PFSK-1 (cell line): ENCODE measurements around the gene GPRIN1.

ENCODE experiments used
- FOXP2 ChIP-seq: optimal IDR thresholded peaks from 2 replicates; pipeline ENCODE3; 2011; ENCODE audit warnings: borderline replicate concordance, control low read depth, inconsistent platforms; ENCODE audit not compliant: insufficient read depth; ENCODE audit errors: extremely low read length, extremely low read depth
- POLR2AphosphoS5 ChIP-seq: IDR thresholded peaks from 2 replicates; pipeline ENCODE4 v1.6.1; 2012; ENCODE audit warnings: low read depth, mild to moderate bottlenecking, control low read depth, low read length, moderate library complexity
- SIN3A ChIP-seq: IDR thresholded peaks from 2 replicates; pipeline ENCODE4 v1.6.1; 2012; ENCODE audit warnings: mild to moderate bottlenecking, low read length, moderate library complexity, borderline replicate concordance; ENCODE audit not compliant: insufficient read depth
- TAF1 ChIP-seq: IDR thresholded peaks from 2 replicates; pipeline ENCODE4 v1.6.1; 2012; ENCODE audit warnings: low read length, control low read depth, borderline replicate concordance; ENCODE audit not compliant: insufficient read depth
- TF ChIP-seq, protein P1 (sequence below), 2 experiments: IDR thresholded peaks; 2 replicates each; pipeline versions ENCODE4 v1.6.1 to v1.8.0; 2011 to 2012; ENCODE audit warnings: low read depth in 2 of 2, low read length in 2 of 2, control low read depth in 1 of 2, inconsistent platforms in 1 of 2, mild to moderate bottlenecking in 1 of 2, moderate library complexity in 1 of 2; ENCODE audit not compliant: insufficient read depth in 1 of 2

GRCh38 chr5:176631383-176632200 lies 21.6 kb upstream of the GPRIN1 start:
- TF ChIP-seq POLR2AphosphoS5, result no peak
- no peak for TF ChIP-seq SIN3A
- TF ChIP-seq, protein P1, sequence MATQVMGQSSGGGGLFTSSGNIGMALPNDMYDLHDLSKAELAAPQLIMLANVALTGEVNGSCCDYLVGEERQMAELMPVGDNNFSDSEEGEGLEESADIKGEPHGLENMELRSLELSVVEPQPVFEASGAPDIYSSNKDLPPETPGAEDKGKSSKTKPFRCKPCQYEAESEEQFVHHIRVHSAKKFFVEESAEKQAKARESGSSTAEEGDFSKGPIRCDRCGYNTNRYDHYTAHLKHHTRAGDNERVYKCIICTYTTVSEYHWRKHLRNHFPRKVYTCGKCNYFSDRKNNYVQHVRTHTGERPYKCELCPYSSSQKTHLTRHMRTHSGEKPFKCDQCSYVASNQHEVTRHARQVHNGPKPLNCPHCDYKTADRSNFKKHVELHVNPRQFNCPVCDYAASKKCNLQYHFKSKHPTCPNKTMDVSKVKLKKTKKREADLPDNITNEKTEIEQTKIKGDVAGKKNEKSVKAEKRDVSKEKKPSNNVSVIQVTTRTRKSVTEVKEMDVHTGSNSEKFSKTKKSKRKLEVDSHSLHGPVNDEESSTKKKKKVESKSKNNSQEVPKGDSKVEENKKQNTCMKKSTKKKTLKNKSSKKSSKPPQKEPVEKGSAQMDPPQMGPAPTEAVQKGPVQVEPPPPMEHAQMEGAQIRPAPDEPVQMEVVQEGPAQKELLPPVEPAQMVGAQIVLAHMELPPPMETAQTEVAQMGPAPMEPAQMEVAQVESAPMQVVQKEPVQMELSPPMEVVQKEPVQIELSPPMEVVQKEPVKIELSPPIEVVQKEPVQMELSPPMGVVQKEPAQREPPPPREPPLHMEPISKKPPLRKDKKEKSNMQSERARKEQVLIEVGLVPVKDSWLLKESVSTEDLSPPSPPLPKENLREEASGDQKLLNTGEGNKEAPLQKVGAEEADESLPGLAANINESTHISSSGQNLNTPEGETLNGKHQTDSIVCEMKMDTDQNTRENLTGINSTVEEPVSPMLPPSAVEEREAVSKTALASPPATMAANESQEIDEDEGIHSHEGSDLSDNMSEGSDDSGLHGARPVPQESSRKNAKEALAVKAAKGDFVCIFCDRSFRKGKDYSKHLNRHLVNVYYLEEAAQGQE (IDR thresholded peaks at IDR 0.05; ENCODE audit: insufficient read depth in 1 of 2, low read depth in 2 of 2, low read length in 2 of 2), result no peak
- no peak for TF ChIP-seq TAF1
- no peak for TF ChIP-seq FOXP2
